GM21717 (cell line): ENCODE results near the gene FOXF2.

ENCODE experiments used
- ATAC-seq: cut with Tn5 transposase; IDR thresholded peaks from one replicate; pipeline ENCODE4 v1.9.1; 2021; ENCODE audit warnings: mild to moderate bottlenecking, moderate library complexity; ENCODE audit not compliant: unreplicated experiment

FOXF2 gene

DNA sequence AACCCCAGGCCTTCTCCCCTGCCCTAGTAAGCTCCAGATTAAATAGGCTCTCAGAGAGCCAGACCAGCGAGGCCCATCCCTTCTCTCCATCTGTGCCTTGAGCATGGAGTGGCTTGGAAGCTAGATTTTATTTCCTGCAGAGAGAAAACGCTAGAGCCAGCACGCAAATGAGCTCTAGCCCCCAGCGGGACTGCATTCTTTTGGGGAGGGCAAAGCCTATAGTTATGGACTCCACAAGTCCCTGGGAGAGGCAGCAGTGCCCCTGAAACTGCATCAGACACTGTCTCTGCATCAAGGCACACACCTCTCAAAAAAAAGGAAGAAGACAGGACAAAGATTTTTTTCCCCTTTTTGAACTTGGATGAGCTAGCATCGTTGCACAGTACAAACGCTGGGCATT is 15.8 kb downstream of the FOXF2 start:
- ATAC-seq: no peak

DNA sequence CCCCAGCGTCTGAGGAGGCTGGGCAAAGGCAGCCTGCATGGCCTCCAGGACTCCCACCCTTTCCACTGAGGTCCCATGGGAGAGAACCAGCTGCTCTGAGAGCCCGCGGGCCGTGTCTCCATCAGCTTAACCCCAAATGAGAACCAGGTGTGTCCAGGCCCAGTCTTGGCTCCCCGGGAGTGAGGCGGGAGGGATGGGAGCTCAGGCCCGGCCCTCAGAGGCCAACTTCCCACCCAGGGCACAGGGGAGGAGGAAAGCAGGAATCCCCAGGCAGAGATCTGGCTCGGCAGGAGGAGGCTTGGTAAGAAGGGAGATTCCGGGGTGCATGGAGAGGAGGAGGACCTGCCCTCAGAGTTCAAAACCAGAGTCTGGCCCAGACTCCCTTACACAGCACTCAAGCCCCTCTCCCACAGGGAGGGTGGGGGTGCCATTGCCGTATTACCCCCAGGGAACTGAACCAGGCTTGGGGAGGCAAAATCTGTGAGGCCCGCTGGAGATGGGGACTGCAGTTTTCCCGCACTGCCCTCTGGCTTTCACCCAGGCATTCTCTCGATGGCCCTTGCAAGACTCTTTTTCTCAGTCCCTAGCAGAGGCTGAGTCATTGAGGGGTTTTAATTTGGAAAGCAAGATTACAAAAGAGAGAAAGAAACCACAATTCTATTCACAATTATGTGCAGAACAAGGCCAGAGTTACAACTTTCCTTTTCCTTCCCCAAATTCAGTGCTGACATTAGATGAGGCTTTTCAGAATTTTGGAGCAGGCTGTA is 17.1 kb downstream of the FOXF2 start:
- no peak for ATAC-seq

DNA sequence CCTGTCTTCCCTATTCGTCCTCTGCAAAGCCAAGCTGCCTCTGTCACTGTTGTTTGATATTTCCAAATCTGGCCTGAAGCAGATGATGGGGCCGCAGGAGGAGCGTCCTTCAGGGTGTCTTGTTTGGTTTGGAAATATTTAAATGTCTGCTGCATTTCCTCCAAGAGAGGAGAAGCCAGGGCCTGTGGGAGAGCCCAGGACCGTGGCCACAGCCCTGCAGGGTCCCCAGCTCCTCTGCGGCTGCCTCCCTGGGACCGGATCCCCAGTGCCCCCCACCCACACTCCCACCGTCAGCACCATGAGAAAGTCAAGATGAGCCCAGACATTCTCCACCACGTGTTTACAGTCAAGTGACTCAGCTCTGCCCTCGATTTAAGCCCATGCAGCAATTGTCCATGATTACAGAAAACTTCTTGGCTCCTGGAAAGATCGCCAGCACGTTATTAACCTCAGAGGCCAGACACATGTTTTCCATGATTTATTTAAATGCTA is 18.2 kb downstream of the FOXF2 start:
- ATAC-seq: no peak

DNA sequence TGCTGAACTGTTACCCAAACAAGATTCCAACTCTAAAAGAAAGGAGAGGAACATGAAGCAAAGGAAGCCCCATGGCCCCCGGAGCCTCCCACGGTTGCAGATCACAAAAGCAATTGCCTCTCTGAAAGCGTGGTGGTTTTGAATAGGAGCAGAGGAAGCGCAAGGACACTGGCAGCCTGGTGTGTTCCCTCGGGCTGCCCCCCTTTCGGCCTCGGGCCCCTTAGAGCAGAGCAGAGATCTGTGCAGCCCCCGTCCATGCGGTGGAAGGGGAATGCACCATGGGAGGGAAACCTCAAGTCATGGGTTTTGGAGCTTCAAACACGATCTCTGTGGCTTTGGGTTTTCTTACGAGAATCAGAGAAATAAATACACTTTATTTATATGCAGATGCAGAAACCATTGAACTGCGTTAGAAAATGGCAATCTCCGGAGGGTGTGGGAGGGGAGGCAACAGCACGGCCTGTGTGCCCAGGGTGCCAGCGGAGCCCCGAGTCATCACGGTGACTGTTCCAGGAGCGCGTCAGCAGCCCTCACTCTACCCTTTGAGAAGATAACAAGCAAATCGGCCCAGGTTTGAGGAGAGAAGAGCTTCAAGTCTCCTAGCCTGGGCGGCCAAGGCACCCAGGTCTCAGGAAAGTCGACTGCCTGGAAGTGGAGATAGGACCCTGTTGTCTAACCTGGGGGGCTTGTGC is 20.5 kb downstream of the FOXF2 start:
- ATAC-seq: no peak

DNA sequence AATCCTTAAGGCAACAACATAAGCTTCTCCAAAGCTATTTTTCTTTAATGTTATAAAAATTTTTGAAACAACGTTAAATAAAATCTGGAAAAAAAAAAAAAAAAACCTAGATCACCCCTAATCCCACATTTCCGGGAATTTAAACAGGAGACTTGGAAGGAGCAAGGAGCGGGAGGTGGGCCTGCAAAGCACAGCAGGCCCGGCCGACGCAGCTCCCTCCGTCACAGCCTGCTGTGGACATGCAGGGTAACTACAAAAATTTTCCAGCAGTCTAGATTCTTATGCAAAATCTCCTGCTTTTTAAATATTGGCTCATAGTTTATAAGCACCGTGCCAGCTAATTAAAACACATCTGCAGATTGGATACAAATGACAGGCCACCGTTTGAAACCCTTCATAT is 23.5 kb downstream of the FOXF2 start:
- ATAC-seq: no peak

DNA sequence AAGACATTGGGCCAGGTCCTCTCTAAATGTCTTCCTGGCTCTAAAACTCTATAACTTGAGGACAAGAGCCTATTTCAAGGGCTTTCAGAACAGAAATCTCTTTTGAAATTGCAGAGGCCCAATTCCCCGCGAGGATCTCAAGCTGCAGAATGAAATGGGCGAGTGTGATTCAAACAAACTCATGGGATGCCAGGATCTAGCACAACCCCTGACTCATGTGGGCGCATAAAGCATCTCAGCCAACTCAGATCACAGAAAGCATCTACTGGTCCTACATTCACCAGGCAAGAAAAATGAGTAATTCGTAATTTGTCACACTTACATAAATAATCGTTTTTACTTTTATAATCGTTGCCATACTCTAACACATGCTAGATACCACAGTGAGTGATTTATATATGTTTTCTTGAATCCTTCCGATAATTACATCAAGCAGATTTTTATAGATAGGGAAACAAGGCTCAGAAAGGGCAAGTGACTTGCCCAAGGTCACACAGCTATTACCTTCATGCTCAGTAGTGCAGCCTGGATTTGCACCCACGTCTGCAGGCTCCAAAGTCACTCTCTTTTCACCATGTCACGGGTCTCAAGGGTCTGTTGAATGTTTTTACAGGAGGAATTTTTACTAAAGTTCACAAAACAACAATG is 26.2 kb downstream of the FOXF2 start:
- ATAC-seq: no peak

DNA sequence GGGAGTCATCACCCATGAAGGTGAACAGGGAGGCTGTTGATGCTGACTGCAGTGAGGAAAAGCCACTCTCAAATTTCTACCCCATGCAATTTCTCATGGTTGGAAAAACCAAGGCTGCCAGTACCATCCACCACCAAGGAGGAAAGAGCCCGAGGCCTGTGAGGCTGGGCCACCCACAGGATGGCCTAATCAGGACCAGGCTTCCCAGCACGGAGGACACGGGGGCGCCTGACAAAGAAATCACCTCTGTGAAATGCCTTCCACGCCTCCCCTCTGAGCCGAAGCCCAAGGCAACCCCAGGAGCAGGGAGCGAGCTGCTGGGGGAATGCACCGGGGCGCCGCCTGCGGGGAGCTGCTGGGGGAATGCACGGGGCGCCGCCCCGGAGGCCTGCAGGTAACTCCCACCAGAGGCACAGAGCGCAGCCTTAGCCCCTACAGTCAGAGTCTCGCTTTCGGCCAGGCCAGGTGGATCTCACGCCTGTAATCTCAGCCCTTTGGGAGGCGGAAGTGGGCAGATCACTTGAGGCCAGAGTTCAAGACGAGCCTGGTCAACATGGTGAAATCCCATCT is 26.9 kb downstream of the FOXF2 start:
- no peak for ATAC-seq

DNA sequence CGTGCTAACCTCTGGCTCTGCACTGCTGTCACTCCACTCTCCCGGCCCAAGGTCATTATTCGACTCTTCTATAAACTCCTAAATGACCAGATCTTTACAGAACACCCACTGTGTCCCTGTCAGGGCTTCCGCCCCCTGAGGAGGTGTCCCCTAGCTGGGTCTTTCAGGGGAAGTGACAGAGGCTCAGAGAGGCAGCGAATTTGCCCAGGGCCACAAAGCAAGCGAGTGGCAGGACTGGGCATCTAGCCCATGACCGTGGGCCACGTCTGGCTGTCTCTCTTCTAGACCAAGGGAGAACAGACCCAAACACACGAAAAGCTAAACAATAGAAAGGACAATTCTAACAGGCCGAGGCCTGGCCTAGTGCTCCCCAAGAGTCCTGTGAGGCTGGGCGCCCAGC is 27.4 kb downstream of the FOXF2 start:
- ATAC-seq: no peak

DNA sequence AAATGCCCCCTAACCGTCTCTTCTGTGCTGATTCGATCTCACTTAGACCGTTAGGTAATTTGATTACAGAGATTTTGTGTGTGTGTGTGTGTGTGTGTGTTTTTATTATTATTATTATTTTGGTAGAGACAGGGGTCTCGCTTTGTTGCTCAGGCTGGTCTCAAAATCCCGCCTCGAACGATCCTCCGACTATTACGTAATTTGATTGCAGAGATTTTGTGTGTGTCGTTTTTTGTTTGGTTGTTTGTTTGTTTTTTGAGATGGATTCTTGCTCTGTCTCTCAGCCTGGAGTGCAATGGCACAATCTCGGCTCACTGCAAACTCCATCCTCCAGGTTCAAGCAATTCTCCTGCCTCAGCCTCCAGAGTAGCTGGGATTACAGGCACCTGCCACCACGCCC is 28.3 kb downstream of the FOXF2 start:
- no peak for ATAC-seq

DNA sequence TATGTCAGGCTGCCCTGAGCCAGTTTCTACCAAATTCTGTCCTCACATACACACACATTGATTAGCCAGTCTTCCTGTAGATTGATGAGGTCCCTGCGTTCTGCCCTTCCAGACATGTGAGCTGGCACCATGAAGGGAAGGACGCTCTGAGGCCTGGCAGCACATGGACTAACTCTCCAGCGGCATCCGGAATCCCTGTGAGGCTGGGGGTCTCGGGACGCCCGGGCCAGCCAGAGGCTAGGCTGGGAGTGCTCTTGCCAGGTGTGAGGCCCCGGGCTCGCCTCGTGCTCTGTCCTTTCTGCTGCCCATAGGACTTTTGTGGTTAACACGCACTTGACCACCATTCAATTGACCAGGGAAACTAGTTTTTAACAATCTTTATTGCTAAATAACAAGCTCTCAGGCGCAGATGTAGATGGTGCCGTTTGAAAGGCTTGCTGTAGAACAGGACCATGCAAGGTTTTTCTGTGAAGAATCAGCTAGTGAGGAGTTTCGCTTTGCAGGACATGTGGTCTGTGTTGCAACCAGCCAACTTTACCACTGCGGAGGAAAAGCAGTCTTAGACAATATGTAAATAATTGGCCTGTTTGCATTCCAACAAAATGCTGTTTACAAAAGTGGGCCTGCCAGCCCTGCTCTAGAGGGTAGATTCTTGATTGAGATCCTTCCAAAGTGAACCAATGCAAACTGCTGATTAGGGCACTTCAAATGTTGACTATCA is 29.3 kb downstream of the FOXF2 start:
- no peak for ATAC-seq

DNA sequence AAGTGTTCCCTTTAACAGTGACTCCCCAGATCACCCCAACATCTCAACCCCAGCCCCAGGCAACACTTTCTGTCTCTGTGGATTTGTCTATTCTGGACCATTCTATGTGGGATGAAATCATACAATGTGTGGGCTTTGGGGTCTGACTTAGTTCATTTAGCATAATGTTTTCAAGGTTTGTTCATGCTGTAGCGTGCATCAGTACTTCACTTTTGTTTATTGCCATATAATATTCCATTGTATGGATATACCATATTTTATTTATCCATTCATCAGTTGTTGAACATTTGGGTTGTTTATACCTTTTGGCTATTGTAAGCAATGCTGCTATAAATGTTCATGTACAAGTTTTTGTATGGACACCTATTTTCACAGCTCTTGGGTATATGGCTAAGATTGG is 31.0 kb downstream of the FOXF2 start:
- ATAC-seq: no peak

DNA sequence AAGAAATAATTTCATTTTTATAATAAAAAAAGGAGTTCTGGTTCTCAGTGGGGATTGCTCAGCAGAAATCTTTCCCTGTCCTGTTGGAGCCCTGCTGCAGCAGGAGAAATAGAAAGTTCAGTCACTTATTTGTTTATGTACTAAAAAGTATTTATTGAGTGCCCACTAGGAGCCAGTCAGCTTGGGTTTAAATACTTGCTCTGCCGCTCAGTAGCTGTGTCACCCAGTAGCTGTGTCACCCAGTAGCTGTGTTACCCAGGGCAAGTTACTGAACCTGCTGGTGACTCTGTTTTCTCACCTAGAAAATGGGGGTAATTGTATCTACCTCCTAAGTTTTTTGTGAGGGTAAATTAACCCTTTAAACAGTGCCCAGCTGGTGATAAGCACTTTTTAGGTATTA is 32.9 kb downstream of the FOXF2 start:
- ATAC-seq: no peak

DNA sequence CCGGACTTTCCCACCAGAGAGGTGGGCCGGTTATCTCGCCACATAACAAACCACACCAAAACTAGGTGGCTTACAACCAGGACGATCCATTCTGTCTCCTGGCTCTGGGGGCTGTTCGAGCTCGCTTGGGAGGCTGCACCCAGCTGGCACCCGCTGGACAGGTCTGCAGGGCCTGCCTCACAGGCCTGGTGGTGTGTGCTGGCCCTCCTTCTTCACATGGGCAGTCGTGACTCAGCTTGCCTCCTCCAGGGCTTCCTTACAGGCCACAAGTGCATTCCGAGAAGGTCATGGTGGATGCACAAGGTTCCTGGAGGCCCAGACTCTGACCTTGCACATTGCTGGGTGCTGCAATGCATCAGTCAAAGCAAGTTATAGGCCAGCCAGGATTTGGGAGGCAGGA is 34.2 kb downstream of the FOXF2 start:
- no peak for ATAC-seq

DNA sequence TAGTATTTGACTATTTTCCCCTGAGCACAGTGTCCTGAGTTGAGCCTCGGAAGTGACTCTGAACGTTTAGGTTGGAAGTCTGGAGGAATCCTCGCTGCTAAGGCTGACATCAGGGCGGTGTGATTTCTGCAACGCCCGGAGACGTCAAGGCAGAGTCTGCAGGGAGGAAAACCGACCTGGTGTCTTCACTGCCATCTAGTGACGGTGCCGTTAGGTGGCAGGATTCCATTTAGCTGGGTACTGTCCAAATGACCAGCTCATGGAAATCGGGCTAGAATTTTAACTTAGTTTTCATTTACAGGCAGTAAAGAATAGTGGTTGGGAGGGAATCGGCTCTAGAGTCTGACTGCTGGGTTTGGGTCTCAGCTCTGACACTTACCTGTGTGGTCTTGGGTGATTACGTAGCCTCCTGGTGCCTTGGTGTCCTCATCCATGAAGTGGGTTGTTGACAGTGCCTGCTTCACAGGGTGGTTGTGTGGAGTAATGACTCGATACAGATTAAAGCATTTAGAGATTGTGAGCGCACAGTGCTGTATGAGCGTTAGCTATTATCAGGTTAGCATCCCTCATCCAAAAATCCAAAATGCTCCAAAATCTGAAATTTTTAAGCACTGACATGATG is 35.0 kb downstream of the FOXF2 start:
- no peak for ATAC-seq

DNA sequence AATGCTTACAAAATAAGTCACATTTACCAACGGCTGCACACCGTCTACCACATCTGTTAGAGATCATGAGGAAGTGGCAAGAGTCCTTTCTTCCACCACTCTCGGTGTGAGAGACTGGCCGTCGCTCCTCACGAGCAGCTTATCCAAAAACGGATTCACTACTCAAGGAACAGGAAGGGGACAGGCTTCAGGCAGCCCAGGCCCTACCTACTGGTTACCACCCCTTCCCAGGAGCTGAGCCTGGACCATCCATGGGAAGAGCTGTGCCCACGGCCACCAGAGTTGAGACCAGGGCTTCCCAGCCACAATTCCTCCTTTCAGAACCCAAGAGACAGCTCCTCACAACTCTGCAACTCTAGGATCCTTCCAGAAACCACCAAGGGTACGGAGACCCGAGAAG is 37.0 kb downstream of the FOXF2 start:
- no peak for ATAC-seq

DNA sequence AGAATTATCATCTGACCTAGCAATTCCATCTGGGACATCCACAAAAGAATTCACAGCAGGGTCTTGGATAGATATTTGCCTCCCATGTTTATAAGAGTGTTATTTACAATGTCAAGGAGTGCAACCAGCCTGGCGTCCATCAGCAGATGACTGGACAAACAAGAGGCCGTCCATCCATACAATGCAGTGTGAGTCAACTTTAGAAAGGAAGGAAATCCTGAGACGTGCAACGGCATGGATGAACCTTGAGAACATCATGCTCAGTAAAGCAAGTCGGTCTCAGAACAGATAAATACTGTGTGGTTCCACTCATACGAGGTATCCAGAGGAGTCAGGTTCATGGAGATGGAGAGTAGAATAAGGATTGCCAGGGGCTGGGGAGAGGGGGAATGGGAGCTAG is 46.4 kb downstream of the FOXF2 start:
- ATAC-seq: no peak

DNA sequence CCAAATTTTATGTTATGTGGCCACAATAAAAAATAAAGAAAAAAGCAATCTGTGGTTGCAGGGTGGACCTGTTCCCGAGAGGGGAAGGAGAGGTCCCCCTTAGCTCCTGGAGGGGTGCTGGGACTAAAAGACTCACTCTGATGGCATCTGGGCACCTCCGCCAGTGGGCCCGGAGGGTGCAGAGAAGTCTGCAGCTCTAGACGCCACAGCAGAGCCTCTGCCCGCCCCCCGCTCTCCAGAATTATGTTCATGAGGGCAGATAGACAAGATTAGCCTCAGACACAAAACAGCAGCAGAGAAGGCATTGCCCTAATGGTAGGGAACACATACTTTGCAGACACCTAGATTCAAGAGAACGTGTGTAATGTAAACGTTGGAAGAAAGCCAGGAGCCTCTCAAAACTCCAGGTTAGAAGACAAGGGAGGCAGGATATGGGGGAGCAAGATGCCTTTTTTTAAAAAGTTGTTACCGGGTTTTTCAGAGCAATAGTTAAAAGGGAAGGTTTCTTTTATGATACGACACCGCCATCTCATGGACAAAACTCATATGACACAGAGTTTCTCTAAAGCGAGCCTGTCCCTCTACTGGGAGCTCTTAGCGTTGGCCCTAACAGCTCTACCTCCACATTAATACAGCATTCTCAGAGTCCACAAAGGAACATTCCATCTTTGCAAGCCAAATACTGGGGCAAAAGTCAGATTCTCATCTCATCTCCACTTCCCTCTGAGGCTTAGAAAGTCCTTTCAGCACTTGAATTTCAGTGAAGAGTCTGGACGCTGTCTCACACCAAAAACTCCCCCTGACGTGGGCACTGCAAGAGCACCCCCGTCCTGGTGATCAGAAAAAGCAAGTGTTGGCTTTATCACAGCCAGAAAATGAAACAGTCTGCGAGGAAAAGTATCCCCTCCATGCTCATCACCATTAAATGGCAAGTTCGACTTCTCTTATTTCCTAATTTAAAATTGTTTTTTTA is 47.2 kb downstream of the FOXF2 start:
- no peak for ATAC-seq

DNA sequence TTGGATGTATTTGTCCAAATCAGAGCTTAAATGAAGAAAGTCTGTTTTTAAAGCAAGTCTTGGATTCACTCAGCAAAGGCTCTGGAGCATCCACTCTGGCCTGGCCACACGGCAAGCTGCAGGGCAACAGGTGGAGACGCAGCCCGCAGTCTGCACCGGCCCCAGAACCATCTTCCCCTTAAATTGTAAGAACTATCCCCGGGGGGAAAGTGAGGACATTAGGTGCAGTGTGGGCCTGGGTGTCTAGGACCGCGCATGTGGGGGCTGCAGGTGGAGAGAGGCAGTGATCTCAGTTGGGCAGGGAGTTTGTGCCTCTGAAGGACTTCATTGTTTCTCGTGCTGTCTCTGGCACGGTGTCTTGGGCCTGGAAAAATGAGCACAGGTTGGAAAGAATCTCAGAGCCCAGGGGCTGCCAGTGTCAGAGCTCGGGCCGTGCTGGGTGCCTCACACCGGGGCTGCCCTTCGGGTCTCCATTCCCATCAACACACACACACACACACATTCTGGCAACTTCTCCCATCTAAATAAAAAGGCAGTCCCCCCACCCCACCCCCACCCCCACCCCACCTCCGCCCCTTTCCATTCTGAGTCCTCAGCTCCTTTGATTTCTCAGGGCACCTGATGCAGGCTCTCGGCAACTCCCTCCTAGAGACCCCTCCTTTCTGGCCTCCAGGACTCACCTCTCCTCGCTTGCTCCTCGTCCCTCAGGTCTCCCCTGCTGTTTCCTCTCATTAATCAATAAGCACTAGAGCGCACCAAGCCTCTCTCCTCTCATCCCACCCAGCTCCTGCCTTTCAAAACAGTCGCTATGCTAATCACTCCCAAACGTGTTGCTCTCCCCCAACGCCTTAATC is 48.4 kb downstream of the FOXF2 start:
- ATAC-seq: no peak
